HEK293T (cell line): ENCODE measurements around the gene RBM20.

ENCODE experiments used
- CTBP1 ChIP-seq: fragments of 450-650 bp; IDR thresholded peaks from 2 replicates; pipeline ENCODE4 v1.6.1; 2016; ENCODE audit warnings: borderline replicate concordance
- ELF4 ChIP-seq: fragments of 450-650 bp; IDR thresholded peaks from 2 replicates; pipeline ENCODE4 v1.6.1; 2017; ENCODE audit warnings: antibody characterized with exemption
- HDGF ChIP-seq: fragments of 450-650 bp; IDR thresholded peaks from 2 replicates; pipeline ENCODE4 v1.6.1; 2017; ENCODE audit warnings: antibody characterized with exemption, borderline replicate concordance
- L3MBTL2 ChIP-seq: fragments of 450-650 bp; conservative IDR thresholded peaks from 2 replicates; pipeline ENCODE4 v1.6.1; 2016; ENCODE audit warnings: mild to moderate bottlenecking
- LEF1 ChIP-seq: fragments of 450-650 bp; IDR thresholded peaks from 2 replicates; pipeline ENCODE4 v1.6.1; 2017; ENCODE audit warnings: mild to moderate bottlenecking, borderline replicate concordance
- PKNOX1 ChIP-seq: fragments of 450-650 bp; IDR thresholded peaks from 2 replicates; pipeline ENCODE4 v1.6.1; 2016
- SUZ12 ChIP-seq: fragments of 450-650 bp; IDR thresholded peaks from 2 replicates; pipeline ENCODE4 v1.6.1; 2016; ENCODE audit warnings: mild to moderate bottlenecking
- ZNF384 ChIP-seq: fragments of 450-650 bp; IDR thresholded peaks from 2 replicates; pipeline ENCODE4 v1.6.1; 2016

- TF ChIP-seq L3MBTL2 (no peak), HDGF (no peak), LEF1 (no peak), SUZ12 (no peak), CTBP1 (no peak), ELF4 (no peak), ZNF384 (no peak), PKNOX1 (no peak)
Measured at GRCh38 chr10:110636932-110637557, 7.1 kb upstream of the RBM20 start.
